ENCODE results near the gene RUBCNL.

RUBCNL gene

GRCh38 chr13:46334035-46334822 is 52.8 kb downstream of the RUBCNL start:
- Histone ChIP-seq H3K4me3 (ENCODE audit: low read depth, low read length) (no peak overlapping the region), H3K4me1 (no peaks in the 10 kb centered on the region), H3K4me2 (ENCODE audit: low read length) (no peak overlapping the region), H3K27ac (no peak overlapping the region), H3K36me3 (ENCODE audit: control insufficient read depth, insufficient read depth, low read length) (no peaks in the 10 kb centered on the region), H2AFZ (no peak overlapping the region), H3K79me2 (no peaks in the 10 kb centered on the region), H3K27me3 (ENCODE audit: control insufficient read depth, insufficient read depth, low read length) (no peaks in the 10 kb centered on the region), H3K9ac (no peak overlapping the region), H3K9me3 (ENCODE audit: control insufficient read depth, low read length) (no peaks in the 10 kb centered on the region)
- no peak for TF ChIP-seq CTCF (IDR thresholded peaks at IDR 0.05)

- Histone ChIP-seq H3K27ac (no peak overlapping the region), H3K4me2 (ENCODE audit: low read length) (no peak overlapping the region), H3K4me1 (no peaks in the 10 kb centered on the region), H3K9ac (no peak overlapping the region), H2AFZ (no peak overlapping the region), H3K36me3 (ENCODE audit: control insufficient read depth, insufficient read depth, low read length) (no peaks in the 10 kb centered on the region), H3K9me3 (ENCODE audit: control insufficient read depth, low read length) (no peaks in the 10 kb centered on the region), H3K79me2 (no peaks in the 10 kb centered on the region), H3K4me3 (ENCODE audit: low read depth, low read length) (no peak overlapping the region), H3K27me3 (ENCODE audit: control insufficient read depth, insufficient read depth, low read length) (no peaks in the 10 kb centered on the region)
- no peak for TF ChIP-seq CTCF (IDR thresholded peaks at IDR 0.05)
These were observed 54.3 kb downstream of the RUBCNL start for GRCh38 chr13:46332772-46333171.

GRCh38 chr13:46329624-46330023 is 57.4 kb downstream of the RUBCNL start:
- Histone ChIP-seq H2AFZ (no peak overlapping the region), H3K27me3 (ENCODE audit: control insufficient read depth, insufficient read depth, low read length) (no peaks in the 10 kb centered on the region), H3K4me3 (ENCODE audit: low read depth, low read length) (no peak overlapping the region), H3K79me2 (no peaks in the 10 kb centered on the region), H3K27ac (no peak overlapping the region), H3K9ac (no peak overlapping the region), H3K4me1 (no peaks in the 10 kb centered on the region), H3K4me2 (ENCODE audit: low read length) (no peak overlapping the region), H3K36me3 (ENCODE audit: control insufficient read depth, insufficient read depth, low read length) (no peaks in the 10 kb centered on the region), H3K9me3 (ENCODE audit: control insufficient read depth, low read length) (no peaks in the 10 kb centered on the region)
- no peak for TF ChIP-seq CTCF (IDR thresholded peaks at IDR 0.05)

GRCh38 chr13:46327246-46327645 is 59.8 kb downstream of the RUBCNL start:
- no peaks in the 10 kb centered on the region for H3K79me2 ChIP-seq
- H3K36me3 ChIP-seq (ENCODE audit: control insufficient read depth, insufficient read depth, low read length) = no peaks in the 10 kb centered on the region
- no peak overlapping the region for H3K27ac ChIP-seq
- no peaks in the 10 kb centered on the region for H3K27me3 ChIP-seq (ENCODE audit: control insufficient read depth, insufficient read depth, low read length)
- H3K4me1 ChIP-seq = no peaks in the 10 kb centered on the region
- no peak overlapping the region for H3K4me3 ChIP-seq (ENCODE audit: low read depth, low read length)
- no peak overlapping the region for H3K9ac ChIP-seq
- H3K4me2 ChIP-seq (ENCODE audit: low read length) = no peak overlapping the region
- no peak for TF ChIP-seq CTCF (IDR thresholded peaks at IDR 0.05)
- no peak overlapping the region for H2AFZ ChIP-seq
- no peaks in the 10 kb centered on the region for H3K9me3 ChIP-seq (ENCODE audit: control insufficient read depth, low read length)

GRCh38 chr13:46324976-46325375 is 62.1 kb downstream of the RUBCNL start:
- Histone ChIP-seq H3K36me3 (ENCODE audit: control insufficient read depth, insufficient read depth, low read length) (no peaks in the 10 kb centered on the region), H3K4me1 (no peaks in the 10 kb centered on the region), H3K79me2 (no peaks in the 10 kb centered on the region), H3K9me3 (ENCODE audit: control insufficient read depth, low read length) (no peaks in the 10 kb centered on the region), H3K4me3 (ENCODE audit: low read depth, low read length) (no peak overlapping the region), H2AFZ (no peak overlapping the region), H3K27me3 (ENCODE audit: control insufficient read depth, insufficient read depth, low read length) (no peaks in the 10 kb centered on the region), H3K27ac (no peak overlapping the region), H3K4me2 (ENCODE audit: low read length) (no peak overlapping the region), H3K9ac (no peak overlapping the region)
- no peak for TF ChIP-seq CTCF (IDR thresholded peaks at IDR 0.05)
